Neural progenitor cell (in vitro differentiated cells): ENCODE measurements around the gene MIB1. TPM values are rescaled to one million over a fixed set of nuclear protein-coding genes. Genes with fewer than 3 reads are reported as not detected.
"Not testable (repeated sequence)": the region's sequence is repeated elsewhere in the genome, so short reads cannot be mapped to it uniquely, and the experiment has no call there.

Experiments used
- DNase-seq: peaks from one replicate; pipeline ENCODE4 v3.0.0-alpha.2; 2016; ENCODE audit warnings: low spot score
- H2AFZ ChIP-seq: fragments of 200-600 bp; sonication (generic); replicated peaks from 2 replicates; pipeline ENCODE4 v1.6.1; 2016; ENCODE audit warnings: antibody characterized with exemption
- H3F3A ChIP-seq: fragments of 200-600 bp; sonication (generic); 2 replicates; pipeline ENCODE4 v1.6.1; 2016; ENCODE audit warnings: antibody characterized with exemption, low read depth
- H3K27ac ChIP-seq: fragments of 200-600 bp; sonication (generic); 2 replicates; pipeline ENCODE4 v1.5.1; 2016; ENCODE audit warnings: mild to moderate bottlenecking
- H3K27me3 ChIP-seq: fragments of 200-600 bp; sonication (generic); 2 replicates; pipeline ENCODE4 v1.6.1; 2016; ENCODE audit warnings: mild to moderate bottlenecking, moderate library complexity
- H3K36me3 ChIP-seq: fragments of 200-600 bp; sonication (generic); 2 replicates; pipeline ENCODE4 v1.5.1; 2016
- H3K4me1 ChIP-seq: fragments of 200-600 bp; sonication (generic); 2 replicates; pipeline ENCODE4 v1.6.1; 2016; ENCODE audit warnings: mixed run types
- H3K4me2 ChIP-seq: fragments of 200-600 bp; sonication (generic); 2 replicates; pipeline ENCODE4 v1.6.1; 2016
- H3K4me3 ChIP-seq: fragments of 200-600 bp; sonication (generic); 2 replicates; pipeline ENCODE4 v1.5.1; 2016
- H3K79me2 ChIP-seq: fragments of 200-600 bp; sonication (generic); 2 replicates; pipeline ENCODE4 v1.6.1; 2016; ENCODE audit warnings: low read depth
- H3K9ac ChIP-seq: fragments of 200-600 bp; sonication (generic); 2 replicates; pipeline ENCODE4 v1.6.1; 2016
- H3K9me3 ChIP-seq: fragments of 200-600 bp; sonication (generic); 2 replicates; pipeline ENCODE4 v1.5.1; 2016; ENCODE audit warnings: low read depth
- H4K20me1 ChIP-seq: fragments of 200-600 bp; sonication (generic); 2 replicates; pipeline ENCODE4 v1.6.1; 2016; ENCODE audit warnings: low read depth
- H3K27ac Mint-ChIP-seq: 3 replicates; pipeline ENCODE4 v1.8.0; 2021; ENCODE audit warnings: mixed read lengths
- H3K27me3 Mint-ChIP-seq: 2 replicates; pipeline ENCODE4 v1.8.0; 2022; ENCODE audit warnings: low read depth, mild to moderate bottlenecking, inconsistent platforms, moderate library complexity, mixed read lengths; ENCODE audit not compliant: insufficient read depth
- H3K36me3 Mint-ChIP-seq: 3 replicates; pipeline ENCODE4 v1.8.0; 2021; ENCODE audit warnings: mixed read lengths
- H3K4me1 Mint-ChIP-seq: 3 replicates; pipeline ENCODE4 v1.8.0; 2021; ENCODE audit warnings: mixed read lengths
- H3K4me3 Mint-ChIP-seq: 3 replicates; pipeline ENCODE4 v1.8.0; 2021; ENCODE audit warnings: mild to moderate bottlenecking, moderate library complexity, mixed read lengths
- H3K9me3 Mint-ChIP-seq: 3 replicates; pipeline ENCODE4 v1.8.0; 2020; ENCODE audit warnings: mixed read lengths
- CTCF ChIP-seq: fragments of 200-600 bp; sonication (generic); IDR thresholded peaks from 2 replicates; pipeline ENCODE4 v1.5.1; 2017; ENCODE audit warnings: antibody characterized with exemption, mild to moderate bottlenecking
- EZH2 ChIP-seq: fragments of 200-600 bp; sonication (generic); IDR thresholded peaks from 2 replicates; pipeline ENCODE4 v1.6.1; 2017; ENCODE audit warnings: antibody characterized with exemption, mild to moderate bottlenecking, moderate library complexity
- EZH2phosphoT487 ChIP-seq: fragments of 200-600 bp; sonication (generic); IDR thresholded peaks from 2 replicates; pipeline ENCODE4 v1.6.1; 2017; ENCODE audit warnings: antibody characterized with exemption
- total RNA-seq: library from RNA; depleted of rRNA; stranded (reverse); fragments of >200 nt; gene quantifications from 2 replicates; pipeline ENCODE4 v1.2.3, GENCODE V29; 2015; ENCODE audit warnings: low replicate concordance

Gene MIB1
- total RNA-seq, 1 donor from 2014 or later = 112 TPM

- Mint-ChIP-seq H3K27me3 (peaks cover 6% of the 10 kb centered on the region), H3K36me3 (peaks cover 5% of the 10 kb centered on the region), H3K4me1 (peaks cover 21% of the 10 kb centered on the region), H3K9me3 (peaks cover 30% of the 10 kb centered on the region), H3K27ac (no peak overlapping the region), H3K4me3 (no peak overlapping the region)
- DNase-seq = peak; percentile 53
- Histone ChIP-seq H3K4me2 (no peak overlapping the region), H3F3A (peaks cover 8% of the 10 kb centered on the region), H3K27ac (no peak overlapping the region), H3K4me3 (no peak overlapping the region), H3K27me3 (no peaks in the 10 kb centered on the region), H3K36me3 (no peaks in the 10 kb centered on the region), H3K79me2 (no peaks in the 10 kb centered on the region), H3K9ac (no peak overlapping the region), H3K4me1 (peaks cover 9% of the 10 kb centered on the region), H3K9me3 (no peaks in the 10 kb centered on the region), H2AFZ (peak overlapping the region; percentile 81), H4K20me1 (no peaks in the 10 kb centered on the region)
- TF ChIP-seq EZH2 = no peak
- no peak for TF ChIP-seq CTCF
- TF ChIP-seq EZH2phosphoT487 = no peak
Measured at GRCh38 chr18:21735452-21736015, 5.1 kb upstream of the MIB1 start.

GRCh38 chr18:21736926-21737325 is 3.7 kb upstream of the MIB1 start:
- not testable (repeated sequence) for H3K4me1 ChIP-seq, H3K27me3 ChIP-seq, H3K27ac ChIP-seq, H3K27me3 Mint-ChIP-seq, H3K9me3 ChIP-seq, H3K4me3 Mint-ChIP-seq, H3K36me3 Mint-ChIP-seq, H3K4me2 ChIP-seq, H3K79me2 ChIP-seq, H3K27ac Mint-ChIP-seq, H2AFZ ChIP-seq, DNase-seq, H3K4me3 ChIP-seq, H4K20me1 ChIP-seq, H3K36me3 ChIP-seq, H3K9ac ChIP-seq
- H3F3A ChIP-seq = peaks cover 22% of the 10 kb centered on the region
- H3K4me1 Mint-ChIP-seq = peaks cover 22% of the 10 kb centered on the region
- peaks cover 30% of the 10 kb centered on the region for H3K9me3 Mint-ChIP-seq

GRCh38 chr18:21739604-21740537 is 721 bp upstream of the MIB1 start:
- Histone ChIP-seq H3K4me2 (peak overlapping the region; percentile 67), H3K4me1 (peaks cover 34% of the 10 kb centered on the region), H3K9ac (no peak overlapping the region), H2AFZ (peak overlapping the region; percentile 74), H3K4me3 (peak overlapping the region; percentile 81), H3K9me3 (no peaks in the 10 kb centered on the region), H3F3A (peaks cover 22% of the 10 kb centered on the region), H3K27me3 (no peaks in the 10 kb centered on the region), H3K36me3 (no peaks in the 10 kb centered on the region), H3K27ac (no peak overlapping the region), H3K79me2 (peaks cover 36% of the 10 kb centered on the region), H4K20me1 (peaks cover 35% of the 10 kb centered on the region)
- TF ChIP-seq EZH2phosphoT487 (no peak), CTCF (no peak), EZH2 (no peak)
- H3K27ac Mint-ChIP-seq = no peak overlapping the region
- DNase-seq = peak; percentile 22
- peaks cover 41% of the 10 kb centered on the region for H3K4me1 Mint-ChIP-seq
- H3K36me3 Mint-ChIP-seq = peaks cover 13% of the 10 kb centered on the region
- H3K27me3 Mint-ChIP-seq = peaks cover 8% of the 10 kb centered on the region
- peaks cover 27% of the 10 kb centered on the region for H3K9me3 Mint-ChIP-seq
- H3K4me3 Mint-ChIP-seq = peak overlapping the region; percentile 91

GRCh38 chr18:21741312-21741561 is 645 bp downstream of the MIB1 start:
- H3K9ac ChIP-seq = peak overlapping the region; percentile 77
- H4K20me1 ChIP-seq = peaks cover 49% of the 10 kb centered on the region
- H3K4me1 ChIP-seq = peaks cover 41% of the 10 kb centered on the region
- DNase-seq = no peak
- peaks cover 23% of the 10 kb centered on the region for H3K9me3 Mint-ChIP-seq
- peaks cover 41% of the 10 kb centered on the region for H3K4me1 Mint-ChIP-seq
- H3K27ac Mint-ChIP-seq = no peak overlapping the region
- H3K9me3 ChIP-seq = no peaks in the 10 kb centered on the region
- no peaks in the 10 kb centered on the region for H3K36me3 ChIP-seq
- no peak for TF ChIP-seq CTCF
- TF ChIP-seq EZH2 = no peak
- TF ChIP-seq EZH2phosphoT487 = no peak
- peak overlapping the region; percentile 92 for H3K4me2 ChIP-seq
- peak overlapping the region; percentile 81 for H3K4me3 ChIP-seq
- peaks cover 49% of the 10 kb centered on the region for H3K79me2 ChIP-seq
- no peak overlapping the region for H2AFZ ChIP-seq
- H3K27me3 Mint-ChIP-seq = peaks cover 7% of the 10 kb centered on the region
- no peaks in the 10 kb centered on the region for H3K27me3 ChIP-seq
- H3K4me3 Mint-ChIP-seq = peak overlapping the region; percentile 97
- peak overlapping the region; percentile 97 for H3K27ac ChIP-seq
- peaks cover 13% of the 10 kb centered on the region for H3K36me3 Mint-ChIP-seq
- H3F3A ChIP-seq = peaks cover 22% of the 10 kb centered on the region
